GM23248 (cell line): ENCODE results near the gene OTOA. TPM values are rescaled to one million over a fixed set of nuclear protein-coding genes. Genes with fewer than 3 reads are reported as not detected.
"Not testable (repeated sequence)": the region's sequence is repeated elsewhere in the genome, so short reads cannot be mapped to it uniquely, and the experiment has no call there.

Experiments used
- DNase-seq: peaks from one replicate; pipeline ENCODE4 v3.0.0-alpha.2; 2015
- H2AFZ ChIP-seq: fragments of 200-600 bp; sonication (generic); 2 replicates; pipeline ENCODE4 v1.6.1; 2016; ENCODE audit warnings: antibody characterized with exemption
- H3F3A ChIP-seq: fragments of 200-600 bp; sonication (generic); 2 replicates; pipeline ENCODE4 v1.6.1; 2016; ENCODE audit warnings: mild to moderate bottlenecking, antibody characterized with exemption, mixed run types; ENCODE audit not compliant: insufficient read depth
- H3K27ac ChIP-seq: fragments of 200-600 bp; sonication (generic); 2 replicates; pipeline ENCODE4 v1.5.1; 2016; ENCODE audit warnings: mild to moderate bottlenecking
- H3K27me3 ChIP-seq: fragments of 200-600 bp; sonication (generic); replicated peaks from 2 replicates; pipeline ENCODE4 v1.6.1; 2016; ENCODE audit warnings: mild to moderate bottlenecking; ENCODE audit not compliant: insufficient read depth
- H3K36me3 ChIP-seq: fragments of 200-600 bp; sonication (generic); 2 replicates; pipeline ENCODE4 v1.6.1; 2016; ENCODE audit warnings: low read depth, mild to moderate bottlenecking
- H3K4me1 ChIP-seq: fragments of 200-600 bp; sonication (generic); 2 replicates; pipeline ENCODE4 v1.6.1; 2016; ENCODE audit warnings: mild to moderate bottlenecking; ENCODE audit not compliant: insufficient read depth
- H3K4me2 ChIP-seq: fragments of 200-600 bp; sonication (generic); one replicate; pipeline ENCODE4 v1.6.1; 2016; ENCODE audit warnings: mild to moderate bottlenecking; ENCODE audit not compliant: unreplicated experiment
- H3K4me3 ChIP-seq: fragments of 200-600 bp; sonication (generic); 2 replicates; pipeline ENCODE4 v1.5.1; 2016; ENCODE audit warnings: mild to moderate bottlenecking
- H3K79me2 ChIP-seq: fragments of 200-600 bp; sonication (generic); 2 replicates; pipeline ENCODE4 v1.6.1; 2016; ENCODE audit warnings: mild to moderate bottlenecking; ENCODE audit not compliant: insufficient read depth
- H3K9ac ChIP-seq: fragments of 200-600 bp; sonication (generic); 2 replicates; pipeline ENCODE4 v1.6.1; 2016; ENCODE audit warnings: mild to moderate bottlenecking
- H3K9me2 ChIP-seq: fragments of 200-600 bp; sonication (generic); 2 replicates; pipeline ENCODE4 v1.6.1; 2016; ENCODE audit warnings: mixed run types, mild to moderate bottlenecking, moderate library complexity; ENCODE audit not compliant: insufficient read depth
- H3K9me3 ChIP-seq: fragments of 200-600 bp; sonication (generic); one replicate; pipeline ENCODE4 v1.6.1; 2017; ENCODE audit warnings: low read depth
- H4K20me1 ChIP-seq: fragments of 200-600 bp; sonication (generic); 2 replicates; pipeline ENCODE4 v1.6.0; 2016; ENCODE audit not compliant: insufficient read depth
- EZH2 ChIP-seq: fragments of 200-600 bp; sonication (generic); IDR thresholded peaks from 2 replicates; pipeline ENCODE4 v1.6.1; 2018; ENCODE audit warnings: antibody characterized with exemption, mild to moderate bottlenecking; ENCODE audit not compliant: insufficient read depth, poor library complexity, severe bottlenecking
- EZH2phosphoT487 ChIP-seq: fragments of 200-600 bp; sonication (generic); IDR thresholded peaks from 2 replicates; pipeline ENCODE4 v1.6.1; 2018; ENCODE audit warnings: antibody characterized with exemption, moderate library complexity, mild to moderate bottlenecking, low read depth; ENCODE audit not compliant: insufficient read depth
- WGBS, 2 experiments: methylation state at CpG; one replicate each; pipeline ENCODE4 v1.1.6; 2015 to 2017; ENCODE audit warnings: low lambda C conversion rate in 2 of 2, low coverage in 1 of 2; ENCODE audit errors: missing lambda C conversion rate in 2 of 2; 5-methylcytosine and 5-hydroxymethylcytosine counted together
- in situ Hi-C: fragments of 300-500 bp; cut with MboI; formaldehyde crosslinking; loops from 2 replicates; pipeline ENCODE4 v1.15.0; 2020
- polyA plus RNA-seq: library from polyadenylated mRNA; unstranded; fragments of >200 nt; fragmentation: Nextera tagmentation; extraction: Ambion mirVana; gene quantifications from 2 replicates; pipeline ENCODE4 v1.2.1, GENCODE V29; 2016
- total RNA-seq: library from RNA; depleted of rRNA; stranded (reverse); fragments of >200 nt; shearing (Covaris generic); gene quantifications from 2 replicates; pipeline ENCODE4 v1.2.3, GENCODE V29; 2014

Gene OTOA
- total and polyA plus RNA-seq, 2 experiments from 2014 or later: not detected

GRCh38 chr16:21631951-21632575 lies 31.7 kb upstream of the OTOA start:
- H3K4me3 ChIP-seq, H4K20me1 ChIP-seq, H3K27me3 ChIP-seq, DNase-seq, in situ Hi-C loops, H3K9me2 ChIP-seq, H3K27ac ChIP-seq, H3K9ac ChIP-seq, H3K36me3 ChIP-seq, H3K9me3 ChIP-seq, H3K4me2 ChIP-seq, H2AFZ ChIP-seq: not testable (repeated sequence)
- WGBS, 2 experiments: 96 to 97% methylated on average over 5 of the region's 5 CpGs
- Histone ChIP-seq H3K4me1 (peaks cover 34% of the 10 kb centered on the region), H3F3A (peaks cover 19% of the 10 kb centered on the region), H3K79me2 (peaks cover 92% of the 10 kb centered on the region)

DNA sequence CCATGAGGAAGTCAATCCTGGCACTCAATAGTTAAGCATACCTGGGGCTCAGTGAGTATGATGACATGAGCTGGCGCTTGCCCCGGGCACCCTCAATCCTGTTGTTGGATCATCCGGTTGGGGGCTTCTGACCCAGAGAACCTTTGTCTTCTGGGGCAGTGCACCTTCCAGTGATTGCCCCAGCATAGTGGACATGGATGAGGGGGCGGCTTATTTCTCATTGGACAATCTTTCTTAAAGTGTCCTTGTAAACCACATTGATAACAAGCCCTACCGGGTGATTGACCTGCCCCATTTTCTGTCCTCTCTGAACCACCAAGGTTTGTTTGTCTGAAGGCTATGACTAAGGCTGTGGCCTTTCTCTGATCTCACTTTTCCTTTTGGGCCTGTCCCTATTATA lies 29.6 kb upstream of the OTOA start:
- no peak for DNase-seq
- TF ChIP-seq EZH2 (no peak), EZH2phosphoT487 (no peak)
- Histone ChIP-seq H3F3A (peaks cover 25% of the 10 kb centered on the region), H3K4me1 (peaks cover 27% of the 10 kb centered on the region), H4K20me1 (no peaks in the 10 kb centered on the region), H3K36me3 (peaks cover 6% of the 10 kb centered on the region; the same call in 1 of the 2 replicates), H2AFZ (no peak overlapping the region), H3K4me3 (no peak overlapping the region), H3K27me3 (no peaks in the 10 kb centered on the region), H3K79me2 (peaks cover 92% of the 10 kb centered on the region), H3K27ac (no peak overlapping the region; the same call in 1 of the 2 replicates), H3K9me2 (no peaks in the 10 kb centered on the region), H3K4me2 (no peak overlapping the region), H3K9me3 (no peaks in the 10 kb centered on the region), H3K9ac (no peak overlapping the region)
- 88 to 89% methylated on average over 5 of the region's 5 CpGs for WGBS, 2 experiments
- in situ Hi-C loops: no loop called here

GRCh38 chr16:21635694-21636093 lies 28.1 kb upstream of the OTOA start:
- Histone ChIP-seq H3F3A (peaks cover 27% of the 10 kb centered on the region), H3K4me1 (peaks cover 35% of the 10 kb centered on the region), H3K79me2 (peaks cover 91% of the 10 kb centered on the region)
- not testable (repeated sequence) for H3K4me2 ChIP-seq, H3K9me2 ChIP-seq, H2AFZ ChIP-seq, H3K9ac ChIP-seq, H3K27ac ChIP-seq, H3K36me3 ChIP-seq, H4K20me1 ChIP-seq, H3K27me3 ChIP-seq, DNase-seq, H3K4me3 ChIP-seq, H3K9me3 ChIP-seq
- in situ Hi-C loops: loop anchor here (5.0 kb wide), 1 partner anchor 48 kb away; no protein-coding TSS in a partner anchor
- WGBS, 2 experiments: 94 to 98% methylated on average over 9 of the region's 9 CpGs

DNA sequence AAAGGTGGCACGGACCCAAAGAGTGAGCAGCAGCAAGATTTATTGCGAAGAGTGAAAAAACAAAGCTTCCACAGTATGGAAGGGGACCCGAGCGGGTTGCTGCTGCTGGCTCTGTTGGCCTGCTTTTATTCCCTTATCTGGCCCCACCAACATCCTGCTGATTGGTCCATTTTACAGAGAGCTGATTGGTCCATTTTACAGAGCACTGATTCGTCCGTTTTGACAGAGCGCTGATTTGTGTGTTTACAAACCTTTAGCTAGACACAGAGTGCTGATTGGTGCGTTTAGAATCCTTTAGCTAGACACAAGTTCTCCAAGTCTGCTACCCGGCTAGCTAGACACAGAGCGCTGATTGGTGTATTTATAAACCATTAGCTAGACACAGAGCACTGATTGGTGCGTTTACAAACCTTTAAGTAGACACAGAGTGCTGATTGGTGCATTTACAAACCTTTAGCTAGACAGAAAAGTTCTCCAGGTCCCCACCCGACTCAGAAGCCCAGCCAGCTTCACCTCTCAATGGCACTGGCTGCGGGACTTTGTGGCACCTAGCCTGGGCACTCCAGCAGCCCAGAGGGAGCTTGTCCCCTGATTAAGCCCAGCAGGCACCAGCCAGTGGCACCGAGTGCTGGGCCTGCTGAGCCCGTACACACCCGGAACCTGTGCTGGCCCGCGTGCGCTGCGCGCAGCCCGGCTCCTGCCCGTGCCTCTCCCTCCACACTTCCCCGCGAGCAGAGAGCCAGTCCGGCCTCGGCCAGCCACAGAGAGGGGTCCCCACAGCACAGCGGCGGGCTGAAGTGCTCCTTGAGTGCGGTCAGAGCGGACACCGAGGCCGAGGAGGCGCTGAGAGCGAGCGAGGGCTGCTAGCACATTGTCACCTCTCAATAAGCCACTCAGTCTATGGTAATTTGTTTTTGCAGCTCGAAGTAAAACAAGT lies 26.5 kb upstream of the OTOA start:
- 94 to 95% methylated on average over 37 of the region's 37 CpGs for WGBS, 2 experiments
- TF ChIP-seq EZH2phosphoT487 (no peak), EZH2 (no peak)
- no peaks in the 10 kb centered on the region for H3K36me3 ChIP-seq
- no peaks in the 10 kb centered on the region for H3K27me3 ChIP-seq
- peaks cover 49% of the 10 kb centered on the region for H3K4me1 ChIP-seq
- no peak for DNase-seq
- in situ Hi-C loops: loop anchor here (5.0 kb wide), 1 partner anchor 50 kb away; no protein-coding TSS in a partner anchor
- peak overlapping the region; percentile 83 for H3K27ac ChIP-seq
- no peak overlapping the region for H3K4me2 ChIP-seq
- no peaks in the 10 kb centered on the region for H4K20me1 ChIP-seq
- no peaks in the 10 kb centered on the region for H3K9me3 ChIP-seq
- H2AFZ ChIP-seq: no peak overlapping the region
- H3K4me3 ChIP-seq: no peak overlapping the region
- H3K79me2 ChIP-seq: peaks cover 91% of the 10 kb centered on the region
- H3F3A ChIP-seq: peaks cover 40% of the 10 kb centered on the region
- no peaks in the 10 kb centered on the region for H3K9me2 ChIP-seq
- H3K9ac ChIP-seq: 0 out of 2 replicates have a peak overlapping the region, but pooled peaks have one; percentile 66
